IMR-90 (cell line): ENCODE measurements around the gene STUB1. TPM values are rescaled to one million over a fixed set of nuclear protein-coding genes. Genes with fewer than 3 reads are reported as not detected.

Experiments used
- ATAC-seq: fragments of 200-7000 bp; cut with Tn5 transposase; 2 replicates; pipeline ENCODE4 v1.9.1; 2020; ENCODE audit warnings: low read depth, mild to moderate bottlenecking, moderate library complexity
- BruUV-seq: library from RNA; stranded (reverse); fragments of 400-500 nt; replicated peaks from 2 replicates; lab custom pipeline; 2021; lab: Mats Ljungman, UMichigan
- CTCF ChIA-PET: fragments of 300-600 bp; formaldehyde crosslinking; extraction: SDS; loops from one replicate; lab custom pipeline; 2021; ENCODE audit warnings: antibody characterized with exemption; lab: Yijun Ruan, JAX
- POLR2A ChIA-PET: fragments of 300-600 bp; sonication (Branson Sonifier 250); formaldehyde crosslinking; loops from one replicate; lab custom pipeline; 2022; ENCODE audit warnings: antibody characterized with exemption; ENCODE audit not compliant: unreplicated experiment; lab: Charles Lee
- DNase-seq: peaks from one replicate; pipeline ENCODE4 v3.0.0; 2013
- H2AFZ ChIP-seq: replicated peaks from 2 replicates; pipeline ENCODE3; 2013; ENCODE audit warnings: low read length, mild to moderate bottlenecking; ENCODE audit not compliant: poor library complexity
- H2AK5ac ChIP-seq: 2 replicates; pipeline ENCODE4 v1.6.1; 2013; ENCODE audit warnings: low read depth, low read length, inconsistent platforms
- H2AK9ac ChIP-seq: replicated peaks from 2 replicates; pipeline ENCODE3; 2013; ENCODE audit warnings: mild to moderate bottlenecking, low read depth, low read length, moderate library complexity; ENCODE audit not compliant: poor library complexity
- H2BK120ac ChIP-seq: 2 replicates; pipeline ENCODE4 v1.6.1; 2013; ENCODE audit warnings: low read depth, low read length, inconsistent platforms
- H2BK15ac ChIP-seq: 3 replicates; pipeline ENCODE4 v1.6.1; 2013; ENCODE audit warnings: low read depth, low read length, inconsistent platforms
- H2BK20ac ChIP-seq: 2 replicates; pipeline ENCODE4 v1.6.1; 2013; ENCODE audit warnings: low read depth, mild to moderate bottlenecking, inconsistent platforms, low read length, moderate library complexity
- H2BK5ac ChIP-seq: 2 replicates; pipeline ENCODE4 v1.6.1; 2013; ENCODE audit warnings: mild to moderate bottlenecking, low read depth, low read length, inconsistent platforms; ENCODE audit not compliant: poor library complexity, severe bottlenecking
- H3K14ac ChIP-seq: replicated peaks from 2 replicates; pipeline ENCODE4 v1.6.1; 2013; ENCODE audit warnings: low read depth, low read length, inconsistent platforms
- H3K18ac ChIP-seq: 2 replicates; pipeline ENCODE4 v1.6.1; 2013; ENCODE audit warnings: low read depth, low read length, control low read depth
- H3K23ac ChIP-seq: 2 replicates; pipeline ENCODE4 v1.6.1; 2013; ENCODE audit warnings: low read depth, low read length, inconsistent platforms
- H3K27ac ChIP-seq: 2 replicates; pipeline ENCODE4 v1.5.1; 2013; ENCODE audit warnings: mild to moderate bottlenecking, control low read depth, low read length; ENCODE audit not compliant: insufficient read depth
- H3K27me3 ChIP-seq: 2 replicates; pipeline ENCODE4 v1.6.1; 2013; ENCODE audit warnings: low read length; ENCODE audit not compliant: control insufficient read depth, insufficient read depth
- H3K36me3 ChIP-seq: 2 replicates; pipeline ENCODE4 v1.6.1; 2013; ENCODE audit warnings: low read length, mixed read lengths; ENCODE audit not compliant: control insufficient read depth, insufficient read depth
- H3K4ac ChIP-seq: 2 replicates; pipeline ENCODE4 v1.6.1; 2013; ENCODE audit warnings: low read depth, low read length, inconsistent platforms
- H3K4me1 ChIP-seq: 2 replicates; pipeline ENCODE4 v1.6.1; 2013; ENCODE audit warnings: low read length, mixed read lengths; ENCODE audit not compliant: control insufficient read depth, insufficient read depth
- H3K4me2 ChIP-seq: 2 replicates; pipeline ENCODE4 v1.6.1; 2013; ENCODE audit warnings: low read depth, mild to moderate bottlenecking, control low read depth, low read length, moderate library complexity
- H3K4me3 ChIP-seq: 2 replicates; pipeline ENCODE4 v1.5.1; 2013; ENCODE audit warnings: low read depth, mild to moderate bottlenecking, control low read depth, low read length, moderate library complexity; ENCODE audit not compliant: insufficient read depth
- H3K56ac ChIP-seq: 2 replicates; pipeline ENCODE4 v1.6.1; 2013; ENCODE audit warnings: low read length, inconsistent platforms; ENCODE audit not compliant: insufficient read depth; ENCODE audit errors: extremely low read depth
- H3K79me1 ChIP-seq, 2 experiments: 2 replicates each; pipeline ENCODE4 v1.6.1; 2013; ENCODE audit warnings: low read length in 2 of 2, inconsistent platforms in 1 of 2, low read depth in 1 of 2
- H3K9ac ChIP-seq: 2 replicates; pipeline ENCODE4 v1.6.1; 2013; ENCODE audit warnings: low read depth, low read length, control low read depth
- H3K9me1 ChIP-seq: 2 replicates; pipeline ENCODE4 v1.6.1; 2013; ENCODE audit warnings: low read length, inconsistent platforms; ENCODE audit not compliant: insufficient read depth
- H3K9me3 ChIP-seq: 2 replicates; pipeline ENCODE4 v1.6.1; 2013; ENCODE audit warnings: low read length; ENCODE audit not compliant: control insufficient read depth, insufficient read depth
- H4K20me1 ChIP-seq: 2 replicates; pipeline ENCODE4 v1.6.1; 2013; ENCODE audit warnings: low read length, inconsistent platforms; ENCODE audit not compliant: insufficient read depth
- H4K5ac ChIP-seq: 2 replicates; pipeline ENCODE4 v1.6.1; 2013; ENCODE audit warnings: mild to moderate bottlenecking, low read depth, low read length, control low read depth
- H4K8ac ChIP-seq, 2 experiments: 2 replicates each; pipeline ENCODE4 v1.6.1; 2013; ENCODE audit warnings: low read depth in 2 of 2, low read length in 2 of 2, control low read depth in 1 of 2, inconsistent platforms in 1 of 2
- H4K91ac ChIP-seq: 2 replicates; pipeline ENCODE4 v1.6.1; 2013; ENCODE audit warnings: low read depth, low read length, inconsistent platforms; ENCODE audit not compliant: insufficient read depth
- BHLHE40 ChIP-seq: fragments of 150-350 bp; IDR thresholded peaks from 2 replicates; pipeline ENCODE4 v1.6.1; 2016; ENCODE audit warnings: mild to moderate bottlenecking, low read depth, low read length
- CEBPB ChIP-seq: IDR thresholded peaks from 2 replicates; pipeline ENCODE4 v1.6.1; 2012; ENCODE audit warnings: low read depth, low read length, improper control_type of control experiment
- CHD1 ChIP-seq: IDR thresholded peaks from 2 replicates; pipeline ENCODE4 v1.6.1; 2012; ENCODE audit warnings: low read depth, low read length, improper control_type of control experiment
- CTCF ChIP-seq: conservative IDR thresholded peaks from 2 replicates; pipeline ENCODE4 v1.5.1; 2012; ENCODE audit warnings: mild to moderate bottlenecking, low read depth, low read length, improper control_type of control experiment
- FOS ChIP-seq: fragments of 150-350 bp; IDR thresholded peaks from 2 replicates; pipeline ENCODE4 v1.6.1; 2016; ENCODE audit warnings: low read depth, low read length
- MAFK ChIP-seq: IDR thresholded peaks from 2 replicates; pipeline ENCODE4 v1.6.1; 2012; ENCODE audit warnings: low read depth, low read length, improper control_type of control experiment
- MAZ ChIP-seq: IDR thresholded peaks from 2 replicates; pipeline ENCODE4 v1.6.1; 2012; ENCODE audit warnings: low read depth, mild to moderate bottlenecking, low read length, improper control_type of control experiment, moderate library complexity, borderline replicate concordance
- MXI1 ChIP-seq: IDR thresholded peaks from 2 replicates; pipeline ENCODE4 v1.6.1; 2012; ENCODE audit warnings: low read depth, mild to moderate bottlenecking, low read length, moderate library complexity, borderline replicate concordance
- NFE2L2 ChIP-seq: fragments of 150-350 bp; IDR thresholded peaks from 2 replicates; pipeline ENCODE4 v1.6.1; 2016; ENCODE audit warnings: low read depth, mild to moderate bottlenecking, low read length
- POLR2A ChIP-seq: IDR thresholded peaks from 2 replicates; pipeline ENCODE4 v1.6.1; 2012; ENCODE audit warnings: mild to moderate bottlenecking, low read depth, low read length
- RAD21 ChIP-seq: IDR thresholded peaks from 2 replicates; pipeline ENCODE4 v1.6.1; 2012; ENCODE audit warnings: low read length, improper control_type of control experiment
- RCOR1 ChIP-seq: IDR thresholded peaks from 2 replicates; pipeline ENCODE4 v1.6.1; 2012; ENCODE audit warnings: mild to moderate bottlenecking, low read length, improper control_type of control experiment; ENCODE audit not compliant: insufficient replicate concordance
- RFX5 ChIP-seq: IDR thresholded peaks from 2 replicates; pipeline ENCODE4 v1.8.0; 2012; ENCODE audit warnings: low read depth, mild to moderate bottlenecking, low read length, moderate library complexity
- SMC3 ChIP-seq: fragments of 150-350 bp; IDR thresholded peaks from 2 replicates; pipeline ENCODE4 v1.6.1; 2016; ENCODE audit warnings: low read depth, mild to moderate bottlenecking, antibody characterized with exemption, low read length, moderate library complexity
- WGBS, 2 experiments: methylation state at CpG; one replicate each; pipeline versions ENCODE4 v1.1.5 to v1.1.7; 2013; ENCODE audit warnings: missing lambda C conversion rate in 2 of 2; ENCODE audit not compliant: insufficient read length in 1 of 2; ENCODE audit errors: extremely low coverage in 2 of 2; 5-methylcytosine and 5-hydroxymethylcytosine counted together
- dilution Hi-C: fragments of 300-500 bp; cut with HindIII; formaldehyde crosslinking; loops from one replicate; pipeline ENCODE4 v1.14.3; 2018; ENCODE audit warnings: low sequenced_read_pairs; ENCODE audit not compliant: unreplicated experiment
- in situ Hi-C: fragments of 300-500 bp; cut with MboI; formaldehyde crosslinking; loops from 3 replicates; pipeline ENCODE4 v1.14.3; 2019; ENCODE audit warnings: low sequenced_read_pairs, inconsistent platforms, mixed read lengths
- intact Hi-C: fragments of 100-400 bp; cut with micrococcal nuclease; formaldehyde crosslinking; loops from 2 replicates; pipeline ENCODE4 v1.10.0; 2022
- polyA plus RNA-seq, 3 experiments: library from polyadenylated mRNA; depleted of rRNA; stranded (reverse); fragments of >200 nt; gene quantifications; 2 replicates each; pipeline ENCODE4 v1.2.3, GENCODE V29; 2012; ENCODE audit warnings: low replicate concordance in 1 of 3
- total RNA-seq: library from RNA; depleted of rRNA; stranded (reverse); fragments of >200 nt; gene quantifications from 2 replicates; pipeline ENCODE4 v1.2.3, GENCODE V29; 2012
- TF ChIP-seq, protein P1 (sequence below): fragments of 150-350 bp; IDR thresholded peaks from 2 replicates; pipeline ENCODE4 v1.6.1; 2016; ENCODE audit warnings: low read depth, mild to moderate bottlenecking, low read length, moderate library complexity, borderline replicate concordance
- TF ChIP-seq, protein P2 (sequence below): fragments of 150-350 bp; IDR thresholded peaks from 2 replicates; pipeline ENCODE4 v1.6.1; 2017; ENCODE audit warnings: mild to moderate bottlenecking, antibody characterized with exemption, low read length, low read depth

The STUB1 gene
- total and polyA plus RNA-seq, 2 of the 4 experiments (the other 2 are of a cell fraction), result 183 to 186 TPM

GRCh38 chr16:708959-709358 lies 28.7 kb downstream of the STUB1 start:
- H3K27ac ChIP-seq, result no peak overlapping the region
- TF ChIP-seq, protein P1, sequence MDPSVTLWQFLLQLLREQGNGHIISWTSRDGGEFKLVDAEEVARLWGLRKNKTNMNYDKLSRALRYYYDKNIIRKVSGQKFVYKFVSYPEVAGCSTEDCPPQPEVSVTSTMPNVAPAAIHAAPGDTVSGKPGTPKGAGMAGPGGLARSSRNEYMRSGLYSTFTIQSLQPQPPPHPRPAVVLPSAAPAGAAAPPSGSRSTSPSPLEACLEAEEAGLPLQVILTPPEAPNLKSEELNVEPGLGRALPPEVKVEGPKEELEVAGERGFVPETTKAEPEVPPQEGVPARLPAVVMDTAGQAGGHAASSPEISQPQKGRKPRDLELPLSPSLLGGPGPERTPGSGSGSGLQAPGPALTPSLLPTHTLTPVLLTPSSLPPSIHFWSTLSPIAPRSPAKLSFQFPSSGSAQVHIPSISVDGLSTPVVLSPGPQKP, result no peak
- TF ChIP-seq NFE2L2 (no peak), MAZ (no peak), RFX5 (no peak), POLR2A (no peak), BHLHE40 (no peak), FOS (no peak), CHD1 (no peak), MAFK (no peak), RAD21 (no peak), SMC3 (no peak), RCOR1 (no peak), CTCF (no peak), MXI1 (no peak), CEBPB (no peak)
- TF ChIP-seq, protein P2, sequence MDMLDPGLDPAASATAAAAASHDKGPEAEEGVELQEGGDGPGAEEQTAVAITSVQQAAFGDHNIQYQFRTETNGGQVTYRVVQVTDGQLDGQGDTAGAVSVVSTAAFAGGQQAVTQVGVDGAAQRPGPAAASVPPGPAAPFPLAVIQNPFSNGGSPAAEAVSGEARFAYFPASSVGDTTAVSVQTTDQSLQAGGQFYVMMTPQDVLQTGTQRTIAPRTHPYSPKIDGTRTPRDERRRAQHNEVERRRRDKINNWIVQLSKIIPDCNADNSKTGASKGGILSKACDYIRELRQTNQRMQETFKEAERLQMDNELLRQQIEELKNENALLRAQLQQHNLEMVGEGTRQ, result no peak
- H2AK5ac ChIP-seq, result no peak overlapping the region
- no peak overlapping the region for H3K14ac ChIP-seq
- POLR2A ChIA-PET, result interaction anchor here (0.6 kb wide), 1 partner anchor 11 kb away, joined by 4 read pairs; no protein-coding TSS in a partner anchor
- no peaks in the 10 kb centered on the region for H3K36me3 ChIP-seq
- peaks cover 14% of the 10 kb centered on the region; the same call in 1 of the 2 replicates for H4K20me1 ChIP-seq
- no peak overlapping the region for H3K56ac ChIP-seq
- H2BK5ac ChIP-seq, result no peak overlapping the region
- no peak overlapping the region for H4K8ac ChIP-seq
- WGBS, 2 experiments, result 100% methylated on average over 1 of the region's 4 CpGs; no CpG with 5 or more reads in 1 of the 2 experiments
- no peak overlapping the region for H4K5ac ChIP-seq
- DNase-seq (no peak), ATAC-seq (no peak)
- CTCF ChIA-PET, result no interaction called here
- no peak overlapping the region for H3K23ac ChIP-seq
- no peak overlapping the region for H2BK20ac ChIP-seq
- no peak overlapping the region for H2AFZ ChIP-seq
- no peak overlapping the region for H2BK15ac ChIP-seq
- intact Hi-C loops (no loop called here), in situ Hi-C loops (loop anchor here (25.0 kb wide), 1 partner anchor 353 kb away; the partner anchor contains the start of gene SSTR5), dilution Hi-C loops (no loop called here)
- no TSS peak for BruUV-seq
- no peaks in the 10 kb centered on the region for H3K9me1 ChIP-seq
- H3K79me1 ChIP-seq, result no peaks in the 10 kb centered on the region
- no peak overlapping the region for H3K4ac ChIP-seq
- H3K4me3 ChIP-seq, result no peak overlapping the region
- no peak overlapping the region for H3K18ac ChIP-seq
- H2BK120ac ChIP-seq, result no peak overlapping the region
- H3K9me3 ChIP-seq, result no peaks in the 10 kb centered on the region
- no peak overlapping the region for H4K91ac ChIP-seq
- peaks cover 5% of the 10 kb centered on the region; the same call in 1 of the 2 replicates for H3K4me1 ChIP-seq
- H3K4me2 ChIP-seq, result no peak overlapping the region
- H3K27me3 ChIP-seq, result peaks cover 34% of the 10 kb centered on the region
- H3K9ac ChIP-seq, result no peak overlapping the region
- no peak overlapping the region for H2AK9ac ChIP-seq
